Measurements from ENCODE around the gene CRADD. TPM values are rescaled to one million over a fixed set of nuclear protein-coding genes. Genes with fewer than 3 reads are reported as not detected.

Gene CRADD
- total RNA-seq, 2 donors from 2014 or later, result 56.1 to 94.8 TPM

GRCh38 chr12:93824514-93825500 is 147.6 kb downstream of the CRADD start:
- Histone ChIP-seq H3K27me3 (no peaks in the 10 kb centered on the region), H3K9me3 (no peaks in the 10 kb centered on the region), H3K4me1 (peaks cover 0 to 61% of the 10 kb centered on the region in 2 donors), H3K27ac (peak overlapping the region; percentile 40 to 72), H3K36me3 (no peaks in the 10 kb centered on the region), H3K4me3 (no peak overlapping the region)
- TF ChIP-seq, protein P1, sequence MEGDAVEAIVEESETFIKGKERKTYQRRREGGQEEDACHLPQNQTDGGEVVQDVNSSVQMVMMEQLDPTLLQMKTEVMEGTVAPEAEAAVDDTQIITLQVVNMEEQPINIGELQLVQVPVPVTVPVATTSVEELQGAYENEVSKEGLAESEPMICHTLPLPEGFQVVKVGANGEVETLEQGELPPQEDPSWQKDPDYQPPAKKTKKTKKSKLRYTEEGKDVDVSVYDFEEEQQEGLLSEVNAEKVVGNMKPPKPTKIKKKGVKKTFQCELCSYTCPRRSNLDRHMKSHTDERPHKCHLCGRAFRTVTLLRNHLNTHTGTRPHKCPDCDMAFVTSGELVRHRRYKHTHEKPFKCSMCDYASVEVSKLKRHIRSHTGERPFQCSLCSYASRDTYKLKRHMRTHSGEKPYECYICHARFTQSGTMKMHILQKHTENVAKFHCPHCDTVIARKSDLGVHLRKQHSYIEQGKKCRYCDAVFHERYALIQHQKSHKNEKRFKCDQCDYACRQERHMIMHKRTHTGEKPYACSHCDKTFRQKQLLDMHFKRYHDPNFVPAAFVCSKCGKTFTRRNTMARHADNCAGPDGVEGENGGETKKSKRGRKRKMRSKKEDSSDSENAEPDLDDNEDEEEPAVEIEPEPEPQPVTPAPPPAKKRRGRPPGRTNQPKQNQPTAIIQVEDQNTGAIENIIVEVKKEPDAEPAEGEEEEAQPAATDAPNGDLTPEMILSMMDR (IDR thresholded peaks at IDR 0.05), result no peak
- no peak for DNase-seq (ENCODE audit: low spot score)

DNA sequence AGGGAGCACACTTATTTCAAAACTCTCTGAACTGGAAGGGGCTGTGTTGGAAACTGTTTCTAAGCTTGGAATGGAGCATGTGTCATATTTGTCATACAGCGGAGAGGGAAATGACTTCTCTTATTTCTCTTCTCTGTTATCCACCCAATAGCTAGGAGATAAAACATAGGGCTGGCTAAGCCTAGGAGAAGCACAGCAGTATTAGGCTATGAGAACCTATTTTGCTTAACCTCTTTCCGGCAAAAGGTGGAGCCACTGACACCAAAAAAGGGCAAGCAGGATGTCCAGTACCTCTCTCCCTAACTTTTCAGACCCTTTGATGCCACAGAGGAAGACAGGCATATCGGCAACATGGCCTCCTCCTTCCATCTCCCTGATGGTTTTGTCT is 148.3 kb downstream of the CRADD start:
- DNase-seq (ENCODE audit: low spot score), result no peak
- H3K4me3 ChIP-seq, result no peak overlapping the region
- H3K36me3 ChIP-seq, result no peaks in the 10 kb centered on the region
- no peaks in the 10 kb centered on the region for H3K27me3 ChIP-seq
- H3K9me3 ChIP-seq, result no peaks in the 10 kb centered on the region
- peak overlapping the region; percentile 40 to 72 for H3K27ac ChIP-seq
- H3K4me1 ChIP-seq, result peaks cover 0 to 65% of the 10 kb centered on the region in 2 donors
- TF ChIP-seq, protein P1 (IDR thresholded peaks at IDR 0.05), result no peak

DNA sequence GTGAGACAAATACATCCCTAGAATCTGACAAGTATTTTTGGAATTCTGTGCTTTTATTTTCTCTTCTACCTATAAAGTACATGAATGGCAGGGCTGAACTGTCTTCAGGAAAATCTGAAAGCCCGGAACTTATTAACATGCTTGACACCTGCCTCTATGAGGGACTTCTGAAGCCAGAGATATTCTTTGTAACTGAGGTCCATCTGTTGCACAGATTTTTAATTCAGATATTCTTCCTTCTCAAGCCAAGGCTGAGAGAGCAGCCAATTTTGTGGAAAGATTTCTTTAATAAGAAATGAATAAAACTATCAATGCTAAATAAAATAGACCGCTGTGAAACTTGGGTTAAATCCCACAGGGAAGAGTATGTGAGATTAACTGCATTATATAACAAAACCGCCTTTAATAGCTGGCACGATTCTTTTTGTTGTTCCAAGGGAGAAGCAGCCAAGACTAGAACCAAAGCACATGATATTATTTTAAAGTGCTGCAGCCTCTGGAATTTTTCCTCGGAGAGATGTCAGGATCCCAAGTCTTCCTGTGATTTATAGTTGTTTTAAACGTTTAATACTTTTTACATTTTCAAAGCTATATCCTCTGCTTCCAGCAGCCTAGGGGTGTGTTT is 148.9 kb downstream of the CRADD start:
- Histone ChIP-seq H3K4me1 (peaks cover 0 to 65% of the 10 kb centered on the region in 2 donors), H3K27ac (peak overlapping the region; percentile 40 to 72), H3K27me3 (no peaks in the 10 kb centered on the region), H3K4me3 (no peak overlapping the region), H3K9me3 (no peaks in the 10 kb centered on the region), H3K36me3 (no peaks in the 10 kb centered on the region)
- DNase-seq (ENCODE audit: low spot score), result no peak
- TF ChIP-seq, protein P1 (IDR thresholded peaks at IDR 0.05), result no peak

GRCh38 chr12:93827179-93827578 is 150.0 kb downstream of the CRADD start:
- DNase-seq (ENCODE audit: low spot score), result no peak
- TF ChIP-seq, protein P1 (IDR thresholded peaks at IDR 0.05), result no peak
- Histone ChIP-seq H3K27me3 (no peaks in the 10 kb centered on the region), H3K9me3 (no peaks in the 10 kb centered on the region), H3K4me1 (peaks cover 0 to 65% of the 10 kb centered on the region in 2 donors), H3K4me3 (no peak overlapping the region), H3K36me3 (no peaks in the 10 kb centered on the region), H3K27ac (peak overlapping the region in 1 of 2 donors; percentile 40)

DNA sequence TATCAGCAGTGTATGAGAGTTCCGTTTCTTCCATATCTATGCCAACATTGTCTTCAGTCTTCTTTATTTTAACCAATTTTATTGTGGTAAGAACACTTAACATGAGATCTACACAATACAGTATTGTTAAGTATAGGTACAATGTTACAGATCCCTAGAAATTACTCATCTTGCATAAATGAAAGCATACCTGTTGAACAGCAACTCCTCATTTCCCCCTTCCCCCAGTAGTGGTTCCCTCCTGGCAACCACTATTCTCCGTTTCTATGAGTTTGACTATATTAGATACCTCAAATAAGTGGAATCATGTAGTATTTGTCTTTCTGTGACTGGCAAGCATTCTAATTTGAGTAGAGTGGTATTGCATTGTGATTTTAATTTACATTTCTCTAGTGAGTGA is 150.5 kb downstream of the CRADD start:
- Histone ChIP-seq H3K36me3 (no peaks in the 10 kb centered on the region), H3K27me3 (no peaks in the 10 kb centered on the region), H3K9me3 (no peaks in the 10 kb centered on the region), H3K4me1 (peaks cover 0 to 65% of the 10 kb centered on the region in 2 donors), H3K4me3 (no peak overlapping the region), H3K27ac (no peak overlapping the region)
- TF ChIP-seq, protein P1 (IDR thresholded peaks at IDR 0.05), result no peak
- DNase-seq (ENCODE audit: low spot score), result no peak
